ENCODE results near the gene TRPM2.

DNA sequence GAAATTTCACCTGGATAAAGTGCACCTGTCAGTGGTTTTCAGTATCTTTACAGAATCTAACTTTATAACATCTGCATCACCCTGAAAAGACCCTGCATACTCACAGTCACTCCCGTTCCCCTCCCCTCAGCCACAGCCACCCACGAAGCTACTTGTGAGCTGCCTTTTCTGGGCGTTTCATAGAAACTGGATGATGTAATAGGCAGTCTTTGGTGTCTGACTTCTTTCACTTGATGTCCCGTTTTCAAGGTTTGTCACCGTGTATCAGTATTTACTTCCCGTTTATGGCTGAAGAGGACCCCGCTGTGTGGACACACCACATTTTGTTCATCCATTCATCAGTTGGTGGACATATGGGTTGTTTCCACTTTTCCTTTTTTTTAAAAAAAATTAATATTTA lies 54.1 kb downstream of the TRPM2 start:
- TF ChIP-seq CTCF (IDR thresholded peaks at IDR 0.05) (no peak), POLR2A (IDR thresholded peaks at IDR 0.05; ENCODE audit: low read depth) (no peak), POLR2AphosphoS5 (IDR thresholded peaks at IDR 0.05) (no peak)
